ENCODE results near the gene KLHL26. TPM values are rescaled to one million over a fixed set of nuclear protein-coding genes. Genes with fewer than 3 reads are reported as not detected.

KLHL26 gene
- total RNA-seq, 3 donors from 2014 or later, result 7.6 to 16.6 (median 8.9) TPM

- H3K4me1 ChIP-seq (ENCODE audit: low read depth), result no peaks in the 10 kb centered on the region
- no peak overlapping the region for H3K4me3 ChIP-seq
- no peaks in the 10 kb centered on the region for H3K36me3 ChIP-seq (ENCODE audit: low read depth)
- DNase-seq (peak in 2 of 3 donors; percentile 15 to 73), ATAC-seq (peak; percentile 46)
- no peak for TF ChIP-seq CTCF (IDR thresholded peaks at IDR 0.05)
- intact Hi-C loops (cut with DNase I, micrococcal nuclease), result no loop called here
- no peaks in the 10 kb centered on the region for H3K9me3 ChIP-seq
Measured at GRCh38 chr19:18660051-18660910, 23.5 kb downstream of the KLHL26 start.

GRCh38 chr19:18660939-18661670 is 24.3 kb downstream of the KLHL26 start:
- Histone ChIP-seq H3K9me3 (no peaks in the 10 kb centered on the region), H3K36me3 (ENCODE audit: low read depth) (no peaks in the 10 kb centered on the region), H3K4me1 (ENCODE audit: low read depth) (no peaks in the 10 kb centered on the region), H3K4me3 (no peak overlapping the region)
- ATAC-seq (no peak), DNase-seq (no peak)
- intact Hi-C loops (cut with DNase I, micrococcal nuclease), result no loop called here
- no peak for TF ChIP-seq CTCF (IDR thresholded peaks at IDR 0.05)

GRCh38 chr19:18662972-18663732 is 26.3 kb downstream of the KLHL26 start:
- intact Hi-C loops (cut with DNase I, micrococcal nuclease), result no loop called here
- no peaks in the 10 kb centered on the region for H3K4me1 ChIP-seq (ENCODE audit: low read depth)

GRCh38 chr19:18663940-18664530 is 27.2 kb downstream of the KLHL26 start:
- DNase-seq, result no peak
- TF ChIP-seq CTCF (IDR thresholded peaks at IDR 0.05), result no peak
- no peak overlapping the region for H3K4me3 ChIP-seq
- ATAC-seq, result no peak
- intact Hi-C loops (cut with DNase I, micrococcal nuclease), result no loop called here
- no peaks in the 10 kb centered on the region for H3K9me3 ChIP-seq
- H3K36me3 ChIP-seq (ENCODE audit: low read depth), result peaks cover 1% of the 10 kb centered on the region
- no peaks in the 10 kb centered on the region for H3K4me1 ChIP-seq (ENCODE audit: low read depth)

More at GRCh38 chr19:18662972-18663732, 26.3 kb downstream of the KLHL26 start:
- Histone ChIP-seq H3K9me3 (no peaks in the 10 kb centered on the region), H3K36me3 (ENCODE audit: low read depth) (no peaks in the 10 kb centered on the region), H3K4me3 (no peak overlapping the region)
- DNase-seq, result no peak
- ATAC-seq, result no peak
- TF ChIP-seq CTCF (IDR thresholded peaks at IDR 0.05), result no peak

- no peak for DNase-seq
- Histone ChIP-seq H3K4me1 (ENCODE audit: low read depth) (no peaks in the 10 kb centered on the region), H3K36me3 (ENCODE audit: low read depth) (peaks cover 4% of the 10 kb centered on the region), H3K9me3 (no peaks in the 10 kb centered on the region), H3K4me3 (no peak overlapping the region)
- no peak for TF ChIP-seq CTCF (IDR thresholded peaks at IDR 0.05)
- intact Hi-C loops (cut with DNase I, micrococcal nuclease), result no loop called here
- ATAC-seq, result no peak
Measured at GRCh38 chr19:18665771-18666202, 29.0 kb downstream of the KLHL26 start.

Measured in mucosa of descending colon (tissue), 3 donors.